Hypothalamus (tissue), 51 donors: ENCODE results near the gene STARD13.
A peak's percentile ranks its signal among the peaks of the same experiment; 100 is the strongest.

Experiments
- DNase-seq, 51 donors: peaks; one replicate each; lab custom pipeline; 2025; lab: John Stamatoyannopoulos, UW

The STARD13 gene

GRCh38 chr13:33230178-33230881, 55.2 kb downstream of the STARD13 start:
- DNase-seq, result no peak

- peak in 37 of 51 donors; percentile 11 to 83 (median 50) for DNase-seq
Observed at GRCh38 chr13:33229446-33230177, 55.9 kb downstream of the STARD13 start.

DNA sequence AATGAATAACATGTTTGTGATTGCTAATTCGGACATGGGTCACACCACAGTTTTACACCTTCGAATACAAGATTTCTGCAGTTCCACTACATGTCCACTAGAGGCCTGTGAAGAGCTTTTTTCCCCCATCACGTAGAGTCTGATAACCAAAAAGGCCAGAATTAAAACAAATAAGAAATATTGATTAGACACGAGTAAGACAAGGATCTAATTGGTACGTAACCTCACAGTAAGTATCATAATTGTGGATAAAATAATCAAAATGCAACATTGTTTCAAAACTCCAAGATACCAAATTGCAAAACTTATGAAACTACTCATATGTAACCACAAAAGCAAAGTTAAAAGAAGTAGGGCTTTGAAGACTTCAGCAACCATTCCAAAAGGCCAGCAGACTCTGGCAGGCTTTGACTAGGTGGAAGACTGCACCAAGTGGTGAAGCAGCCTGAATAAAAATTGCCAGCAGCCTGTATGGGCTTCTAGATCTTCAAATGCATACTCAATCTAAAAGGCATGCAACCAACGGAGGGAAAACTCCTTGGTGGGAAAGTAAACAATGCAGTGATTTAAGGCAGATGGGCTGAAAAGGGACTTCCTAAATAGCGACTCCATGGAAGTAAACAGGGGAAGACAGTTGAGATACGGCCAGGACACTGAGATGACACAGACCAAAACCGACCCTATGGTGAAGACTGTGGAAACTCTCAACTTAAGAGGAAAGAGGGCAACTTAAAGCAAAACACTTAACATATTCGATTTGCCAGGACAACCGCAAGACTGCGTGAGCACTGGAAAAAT, 56.7 kb downstream of the STARD13 start:
- peak in 4 of 51 donors; percentile 36 to 81 (median 54) for DNase-seq

- DNase-seq, result no peak
Observed at GRCh38 chr13:33227927-33228647, 57.5 kb downstream of the STARD13 start.

DNA sequence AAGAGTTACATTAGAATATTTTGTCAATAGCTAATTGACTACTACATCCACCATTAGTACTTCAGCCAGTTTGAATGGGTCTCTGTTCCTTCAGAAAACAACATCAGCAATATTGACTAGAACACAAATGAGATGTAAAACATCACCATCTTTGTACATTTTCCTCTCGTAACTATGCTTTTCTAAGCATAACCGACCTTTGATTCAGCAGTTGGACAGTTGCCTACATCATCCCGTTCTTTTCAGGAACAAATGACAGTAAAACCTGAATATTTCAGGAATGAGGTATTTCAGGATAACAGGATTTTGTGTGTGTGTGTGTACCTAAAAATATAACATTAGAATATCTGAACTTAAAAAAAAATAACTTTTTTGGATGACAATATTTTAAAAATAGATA, 60.9 kb downstream of the STARD13 start:
- DNase-seq, result no peak

DNA sequence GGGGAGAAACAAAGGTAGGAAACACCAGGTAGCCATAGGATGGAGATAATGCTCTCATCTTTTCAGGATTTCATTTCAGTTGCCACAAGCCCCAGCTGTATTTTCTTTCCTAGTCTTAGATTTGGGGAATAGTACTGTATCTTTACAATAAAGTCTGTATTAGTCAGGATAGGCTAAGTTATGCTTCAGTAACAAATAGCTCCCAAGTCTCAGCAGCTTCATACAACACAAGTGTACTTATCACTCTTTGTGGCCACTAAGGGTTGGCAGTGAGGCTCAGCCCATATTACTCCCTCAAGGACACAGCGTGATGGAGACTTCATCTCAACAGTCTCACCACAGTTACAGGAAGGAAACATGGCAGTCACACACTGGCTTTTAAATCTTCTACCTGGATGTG, 61.4 kb downstream of the STARD13 start:
- DNase-seq, result no peak

DNA sequence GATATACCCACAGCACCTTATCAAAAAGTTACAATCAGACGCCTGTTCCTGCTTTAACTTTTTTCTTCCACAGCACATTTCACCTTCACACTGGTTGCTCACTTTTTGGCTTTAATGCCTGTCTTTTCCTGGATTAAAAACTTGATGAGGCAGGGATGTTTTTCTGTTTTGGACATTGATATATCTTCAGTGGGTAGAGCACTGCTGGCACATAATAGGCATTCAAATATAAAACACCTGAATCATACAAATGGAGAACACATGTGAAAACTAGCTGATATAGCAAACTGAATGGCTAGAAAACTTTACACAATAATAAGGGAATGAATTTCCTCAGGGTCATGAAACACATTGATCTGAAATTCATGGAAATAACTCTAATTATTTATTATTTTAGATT, 65.6 kb downstream of the STARD13 start:
- no peak for DNase-seq

GRCh38 chr13:33218426-33218825, 67.1 kb downstream of the STARD13 start:
- DNase-seq, result no peak

DNA sequence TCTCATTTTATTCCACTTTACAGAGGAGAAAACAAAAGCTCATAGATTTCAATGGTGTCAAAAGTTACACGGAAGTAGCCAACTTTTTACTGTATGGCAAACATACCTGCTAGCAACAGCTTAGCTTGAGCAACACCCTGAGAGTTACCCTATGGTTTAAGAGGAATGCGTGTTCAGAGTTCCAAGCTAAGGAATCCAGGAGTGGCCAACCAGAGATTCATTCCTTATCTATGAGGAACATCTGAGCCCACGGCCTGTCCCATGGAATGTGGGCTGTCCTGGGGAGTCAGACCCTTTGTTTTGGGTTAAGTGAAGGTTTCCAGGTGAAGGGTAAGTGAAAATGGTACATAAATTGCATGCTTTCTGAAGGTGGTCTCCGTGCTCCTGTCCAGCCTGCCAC, 67.5 kb downstream of the STARD13 start:
- no peak for DNase-seq

GRCh38 chr13:33217256-33217655, 68.3 kb downstream of the STARD13 start:
- DNase-seq, result no peak

- DNase-seq, result peak in 12 of 51 donors; percentile 10 to 47 (median 30)
Observed at GRCh38 chr13:33213797-33214196, 71.8 kb downstream of the STARD13 start.

DNA sequence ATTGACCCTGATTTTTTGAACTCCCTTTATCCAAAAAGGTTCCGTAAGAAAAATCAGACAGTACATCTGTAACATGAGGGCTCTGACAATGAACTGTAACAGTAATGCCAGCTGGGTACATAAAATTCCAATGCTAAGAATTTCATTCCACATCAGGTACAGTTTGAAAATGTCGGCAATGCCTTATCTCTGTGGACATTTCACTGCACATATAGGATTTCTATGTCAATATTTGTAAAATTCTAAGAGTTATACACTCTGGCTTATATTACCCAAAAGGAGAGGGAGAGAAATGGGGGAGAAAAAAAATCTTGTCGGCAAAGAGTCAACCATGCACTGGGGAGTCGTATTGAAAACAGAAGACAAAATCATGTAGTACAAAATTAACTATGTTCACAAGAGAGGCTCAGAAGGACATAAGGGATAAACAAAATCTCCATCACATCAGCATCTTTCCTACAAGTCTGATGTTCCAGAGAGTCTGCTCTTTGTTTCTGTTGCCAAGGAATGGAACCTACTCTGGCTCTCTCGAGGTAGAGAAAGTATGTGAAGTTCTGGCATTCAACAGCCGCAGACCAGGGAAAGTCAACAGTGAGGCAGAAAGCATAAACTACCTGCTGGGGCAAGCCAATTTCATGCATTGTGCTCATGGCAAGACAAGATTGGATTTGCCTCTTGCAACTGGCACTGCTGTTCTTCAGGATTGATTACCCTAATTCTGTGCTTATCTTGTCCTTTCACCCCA, 72.4 kb downstream of the STARD13 start:
- DNase-seq, result no peak

- DNase-seq, result no peak
Observed at GRCh38 chr13:33212396-33212795, 73.2 kb downstream of the STARD13 start.

DNA sequence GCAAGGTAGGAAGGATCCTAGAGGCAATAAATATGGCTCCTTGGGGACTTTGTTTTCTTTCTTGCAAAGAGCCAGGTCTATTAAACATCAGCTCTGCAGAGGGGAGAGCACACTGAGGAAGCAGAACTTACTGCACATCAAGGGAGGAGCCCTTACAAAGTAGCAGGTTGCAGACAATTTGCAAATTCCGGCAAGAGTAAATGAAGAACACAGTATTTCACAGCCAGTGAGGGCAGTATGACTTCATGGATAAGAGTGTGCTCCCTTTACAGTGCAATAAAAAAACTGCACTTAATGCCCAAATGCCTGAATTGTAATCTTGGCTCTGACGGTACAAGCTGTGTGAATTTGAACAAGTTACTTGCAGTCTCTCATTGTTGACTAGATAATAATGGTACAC, 75.5 kb downstream of the STARD13 start:
- no peak for DNase-seq

GRCh38 chr13:33208290-33209220, 77.0 kb downstream of the STARD13 start:
- no peak for DNase-seq

DNA sequence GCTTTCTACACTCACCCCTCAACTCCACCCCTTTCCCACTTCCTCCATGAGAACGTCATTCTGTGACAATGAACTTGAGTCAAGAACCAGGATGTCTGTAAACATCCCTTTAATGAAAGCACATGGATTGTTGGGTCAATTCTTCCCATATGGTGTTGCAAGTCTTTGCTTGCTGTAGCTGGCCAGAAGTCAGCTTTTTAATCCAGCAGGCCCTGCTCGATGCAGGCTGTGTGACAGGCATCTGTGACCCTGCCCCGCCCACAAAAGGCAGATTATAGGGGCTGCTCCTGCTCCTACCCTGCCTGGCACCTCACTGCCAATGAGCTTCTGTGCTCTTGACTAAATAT, 78.0 kb downstream of the STARD13 start:
- DNase-seq, result no peak

DNA sequence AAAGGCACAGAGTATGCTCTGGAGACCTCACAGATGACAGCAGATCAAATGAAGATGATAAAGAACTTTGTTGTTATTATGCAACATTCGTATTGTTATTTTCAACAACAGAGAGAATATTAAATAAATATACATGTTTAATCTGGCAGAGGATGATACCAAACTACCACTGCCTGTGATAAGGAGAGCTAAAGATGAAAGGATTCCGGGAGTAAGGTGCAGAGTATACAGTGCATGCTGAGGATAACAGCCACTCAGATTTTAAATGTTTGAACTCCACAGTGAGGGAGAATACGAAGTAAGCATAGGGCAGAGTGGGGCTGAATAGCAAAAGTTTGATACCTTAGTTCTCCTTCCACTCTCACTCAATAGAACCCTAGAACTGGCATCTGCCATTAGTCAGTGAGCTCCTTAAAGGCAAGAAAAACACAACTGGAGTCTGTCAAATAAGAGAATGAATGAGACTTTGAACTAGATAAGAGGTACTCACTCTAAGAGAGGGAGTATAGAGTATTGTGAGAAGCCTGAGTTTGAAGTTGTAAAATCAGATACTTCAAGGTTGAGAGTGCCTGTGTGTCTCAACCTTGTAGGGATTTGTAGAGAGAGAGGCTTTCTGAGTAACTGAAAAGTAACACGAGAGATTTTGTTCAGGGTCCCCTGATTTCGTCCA, 78.5 kb downstream of the STARD13 start:
- DNase-seq, result no peak

DNA sequence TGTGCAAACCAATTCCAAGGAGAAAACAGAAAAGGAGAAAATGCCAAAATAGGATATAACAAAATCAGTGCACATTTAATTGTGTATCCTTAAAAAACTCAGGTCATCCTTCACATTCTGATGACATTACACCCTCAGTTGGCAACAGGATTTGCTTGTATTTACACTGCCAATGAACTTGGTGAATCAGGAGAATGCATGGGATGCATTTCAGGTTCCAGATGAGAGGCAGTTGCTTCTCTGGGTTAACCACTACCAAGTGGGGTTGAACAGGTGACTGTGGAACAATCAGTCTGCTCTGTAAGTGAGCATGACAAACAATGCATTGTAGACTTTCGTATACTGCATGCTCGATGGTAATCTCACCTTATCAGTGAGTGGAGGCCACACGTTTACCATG, 79.1 kb downstream of the STARD13 start:
- no peak for DNase-seq
